GM12892 (cell line): ENCODE measurements around the gene C1QTNF2.

Source experiments
- POLR2A ChIP-seq: IDR thresholded peaks from 2 replicates; pipeline ENCODE4 v1.6.1; 2011; ENCODE audit warnings: low read depth, low read length, control low read depth
- POLR2AphosphoS5 ChIP-seq: IDR thresholded peaks from 2 replicates; pipeline ENCODE4 v1.6.1; 2011; ENCODE audit warnings: low read depth, low read length, control low read depth
- TAF1 ChIP-seq: IDR thresholded peaks from 2 replicates; pipeline ENCODE4 v1.6.1; 2011; ENCODE audit warnings: low read depth, mild to moderate bottlenecking, control low read depth, low read length, borderline replicate concordance

- TF ChIP-seq TAF1 (no peak), POLR2AphosphoS5 (no peak), POLR2A (no peak)
Measured at GRCh38 chr5:160398806-160399205, 28.4 kb upstream of the C1QTNF2 start.
